ENCODE results near the gene NF2.

DNA sequence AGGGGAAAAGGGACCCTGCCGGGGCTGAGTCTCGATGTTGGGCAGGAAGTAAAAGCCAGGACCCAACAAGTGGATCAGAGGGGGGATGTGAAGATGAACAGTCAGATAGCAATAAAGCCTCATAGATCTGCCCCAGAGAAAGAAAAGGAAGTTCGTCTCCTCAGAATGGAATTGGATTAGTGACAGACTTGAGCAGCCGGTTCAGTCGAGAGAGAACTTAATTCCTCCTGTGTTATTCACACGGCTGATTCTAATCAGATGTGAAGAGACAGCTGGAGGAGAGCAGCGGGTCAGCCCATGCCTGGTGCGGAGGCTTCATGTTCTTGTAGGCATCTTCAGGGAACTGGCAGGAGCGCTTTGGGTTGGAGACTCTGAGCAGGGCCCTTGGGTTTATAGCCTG is 87.0 kb downstream of the NF2 start:
- TF ChIP-seq, protein P1, sequence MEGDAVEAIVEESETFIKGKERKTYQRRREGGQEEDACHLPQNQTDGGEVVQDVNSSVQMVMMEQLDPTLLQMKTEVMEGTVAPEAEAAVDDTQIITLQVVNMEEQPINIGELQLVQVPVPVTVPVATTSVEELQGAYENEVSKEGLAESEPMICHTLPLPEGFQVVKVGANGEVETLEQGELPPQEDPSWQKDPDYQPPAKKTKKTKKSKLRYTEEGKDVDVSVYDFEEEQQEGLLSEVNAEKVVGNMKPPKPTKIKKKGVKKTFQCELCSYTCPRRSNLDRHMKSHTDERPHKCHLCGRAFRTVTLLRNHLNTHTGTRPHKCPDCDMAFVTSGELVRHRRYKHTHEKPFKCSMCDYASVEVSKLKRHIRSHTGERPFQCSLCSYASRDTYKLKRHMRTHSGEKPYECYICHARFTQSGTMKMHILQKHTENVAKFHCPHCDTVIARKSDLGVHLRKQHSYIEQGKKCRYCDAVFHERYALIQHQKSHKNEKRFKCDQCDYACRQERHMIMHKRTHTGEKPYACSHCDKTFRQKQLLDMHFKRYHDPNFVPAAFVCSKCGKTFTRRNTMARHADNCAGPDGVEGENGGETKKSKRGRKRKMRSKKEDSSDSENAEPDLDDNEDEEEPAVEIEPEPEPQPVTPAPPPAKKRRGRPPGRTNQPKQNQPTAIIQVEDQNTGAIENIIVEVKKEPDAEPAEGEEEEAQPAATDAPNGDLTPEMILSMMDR (IDR thresholded peaks at IDR 0.05) = no peak
- TF ChIP-seq POLR2A (IDR thresholded peaks at IDR 0.05) = no peak
